ENCODE results near the gene C12orf43. TPM values are rescaled to one million over a fixed set of nuclear protein-coding genes. Genes with fewer than 3 reads are reported as not detected.
A peak's percentile ranks its signal among the peaks of the same experiment; 100 is the strongest.

Gene C12orf43
- total and polyA plus RNA-seq, 2 donors from 2014 or later, result 10.3 to 15.6 TPM

DNA sequence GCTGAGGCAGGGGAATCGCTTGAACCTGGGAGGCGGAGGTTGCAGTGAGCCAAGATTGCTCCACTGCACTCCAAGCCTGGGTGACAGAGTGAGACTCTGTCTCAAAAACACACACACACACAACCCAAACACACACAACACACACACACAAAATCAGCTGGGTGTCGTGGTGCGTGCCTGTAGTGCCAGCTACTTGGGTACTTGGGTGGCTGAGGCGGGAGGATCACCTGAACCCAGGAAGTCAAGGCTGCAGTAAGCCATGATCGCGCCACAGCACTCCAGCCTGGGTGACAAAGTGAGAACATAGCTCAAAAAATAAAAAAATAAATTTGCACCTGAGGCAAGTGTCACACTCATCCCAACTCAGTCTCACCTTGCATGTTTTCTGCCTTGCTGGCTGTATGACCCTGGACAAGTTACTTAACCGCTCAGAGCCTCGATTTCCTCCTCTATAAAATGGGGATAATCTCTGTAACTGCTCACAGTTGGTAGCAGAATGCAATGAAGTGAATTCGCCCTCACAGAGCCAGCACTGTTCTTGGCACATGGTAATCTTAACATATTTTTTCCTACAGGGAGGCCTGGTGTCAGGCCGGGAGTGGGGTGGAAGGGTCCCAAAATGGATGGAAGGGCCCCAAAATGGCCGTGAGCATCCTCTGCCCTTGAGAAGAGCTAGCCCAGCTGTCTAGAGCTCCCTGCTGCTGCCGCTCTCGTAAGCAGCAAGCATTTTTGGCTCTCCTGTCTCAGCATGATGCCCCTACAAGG is 38.6 kb downstream of the C12orf43 start:
- intact Hi-C loops (cut with DNase I), result loop anchor here (10.0 kb wide), 1 partner anchor 243 kb away; no protein-coding TSS in a partner anchor
- no peaks in the 10 kb centered on the region for H3K27me3 ChIP-seq (ENCODE audit: control insufficient read depth, insufficient read depth, low read length)
- H3K9ac ChIP-seq (ENCODE audit: low read length in 3 of 3), result peak overlapping the region in 1 of 3 donors; percentile 94
- DNase-seq (no peak), FAIRE-seq (no peak)
- peaks cover 0 to 25% (median 4%) of the 10 kb centered on the region in 3 donors for H3K4me1 ChIP-seq (ENCODE audit: control insufficient read depth in 2 of 3, insufficient read depth in 2 of 3, low read depth in 1 of 3, low read length in 3 of 3)
- peaks cover 0 to 14% (median 0%) of the 10 kb centered on the region in 3 donors for H3K36me3 ChIP-seq (ENCODE audit: control insufficient read depth in 2 of 3, insufficient read depth in 3 of 3, low read length in 3 of 3)
- TF ChIP-seq, protein P1, sequence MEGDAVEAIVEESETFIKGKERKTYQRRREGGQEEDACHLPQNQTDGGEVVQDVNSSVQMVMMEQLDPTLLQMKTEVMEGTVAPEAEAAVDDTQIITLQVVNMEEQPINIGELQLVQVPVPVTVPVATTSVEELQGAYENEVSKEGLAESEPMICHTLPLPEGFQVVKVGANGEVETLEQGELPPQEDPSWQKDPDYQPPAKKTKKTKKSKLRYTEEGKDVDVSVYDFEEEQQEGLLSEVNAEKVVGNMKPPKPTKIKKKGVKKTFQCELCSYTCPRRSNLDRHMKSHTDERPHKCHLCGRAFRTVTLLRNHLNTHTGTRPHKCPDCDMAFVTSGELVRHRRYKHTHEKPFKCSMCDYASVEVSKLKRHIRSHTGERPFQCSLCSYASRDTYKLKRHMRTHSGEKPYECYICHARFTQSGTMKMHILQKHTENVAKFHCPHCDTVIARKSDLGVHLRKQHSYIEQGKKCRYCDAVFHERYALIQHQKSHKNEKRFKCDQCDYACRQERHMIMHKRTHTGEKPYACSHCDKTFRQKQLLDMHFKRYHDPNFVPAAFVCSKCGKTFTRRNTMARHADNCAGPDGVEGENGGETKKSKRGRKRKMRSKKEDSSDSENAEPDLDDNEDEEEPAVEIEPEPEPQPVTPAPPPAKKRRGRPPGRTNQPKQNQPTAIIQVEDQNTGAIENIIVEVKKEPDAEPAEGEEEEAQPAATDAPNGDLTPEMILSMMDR (IDR thresholded peaks at IDR 0.05; ENCODE audit: borderline replicate concordance, extremely low read depth, insufficient read depth), result no peak
- peak overlapping the region; percentile 41 to 90 (median 59) for H3K4me3 ChIP-seq (ENCODE audit: low read length in 3 of 3)
- peak overlapping the region; percentile 90 to 92 for H3K27ac ChIP-seq (ENCODE audit: low read depth in 2 of 2, low read length in 2 of 2)
- no peaks in the 10 kb centered on the region for H3K9me3 ChIP-seq (ENCODE audit: control insufficient read depth in 2 of 3, insufficient read depth in 1 of 3, low read length in 3 of 3)

DNA sequence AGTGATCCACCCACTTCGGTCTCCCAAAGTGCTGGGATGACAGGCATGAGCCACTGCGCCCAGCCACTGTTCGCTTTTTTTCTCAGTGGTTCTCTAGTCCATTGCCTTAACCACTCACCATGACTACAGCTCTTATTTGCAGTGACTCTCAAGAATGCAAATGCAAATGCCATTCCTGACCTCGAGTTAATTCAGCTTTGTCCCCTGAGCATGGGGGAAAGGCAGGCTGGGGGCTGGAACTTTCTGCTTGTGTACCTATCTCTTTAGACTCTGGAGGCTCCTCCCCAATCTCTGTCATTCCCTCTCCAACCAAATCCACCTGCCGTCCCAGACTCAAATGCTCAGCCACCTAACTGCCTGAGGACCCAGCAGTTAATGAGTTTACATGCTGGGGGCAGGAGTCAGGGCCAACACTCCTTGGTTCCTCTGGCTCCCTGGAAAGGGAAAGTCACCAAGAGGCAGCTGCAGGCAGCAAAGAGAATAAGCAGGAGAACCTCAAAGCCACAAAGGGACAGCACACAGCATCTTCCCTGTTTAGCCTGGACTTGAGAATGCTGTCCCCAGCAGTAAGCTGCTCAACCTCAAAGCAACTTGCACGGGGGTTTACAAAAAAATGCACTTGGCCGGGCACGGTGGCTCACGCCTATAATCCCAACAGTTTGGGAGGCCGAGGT is 43.3 kb downstream of the C12orf43 start:
- TF ChIP-seq, protein P1 (IDR thresholded peaks at IDR 0.05; ENCODE audit: borderline replicate concordance, extremely low read depth, insufficient read depth), result no peak
- DNase-seq (peak; percentile 87 to 96 (median 89)), FAIRE-seq (peak; percentile 35)
- Histone ChIP-seq H3K9ac (ENCODE audit: low read length in 3 of 3) (no peak overlapping the region), H3K4me1 (ENCODE audit: control insufficient read depth in 2 of 3, insufficient read depth in 2 of 3, low read depth in 1 of 3, low read length in 3 of 3) (peaks cover 0 to 23% (median 17%) of the 10 kb centered on the region in 3 donors), H3K27me3 (ENCODE audit: control insufficient read depth, insufficient read depth, low read length) (no peaks in the 10 kb centered on the region), H3K4me3 (ENCODE audit: low read length in 3 of 3) (no peak overlapping the region), H3K9me3 (ENCODE audit: control insufficient read depth in 2 of 3, insufficient read depth in 1 of 3, low read length in 3 of 3) (no peaks in the 10 kb centered on the region), H3K36me3 (ENCODE audit: control insufficient read depth in 2 of 3, insufficient read depth in 3 of 3, low read length in 3 of 3) (peaks cover 2 to 39% (median 10%) of the 10 kb centered on the region in 3 donors), H3K27ac (ENCODE audit: low read depth in 2 of 2, low read length in 2 of 2) (peak overlapping the region; percentile 25 to 32)
- intact Hi-C loops (cut with DNase I), result loop anchor here (10.0 kb wide), 1 partner anchor 238 kb away; no protein-coding TSS in a partner anchor

DNA sequence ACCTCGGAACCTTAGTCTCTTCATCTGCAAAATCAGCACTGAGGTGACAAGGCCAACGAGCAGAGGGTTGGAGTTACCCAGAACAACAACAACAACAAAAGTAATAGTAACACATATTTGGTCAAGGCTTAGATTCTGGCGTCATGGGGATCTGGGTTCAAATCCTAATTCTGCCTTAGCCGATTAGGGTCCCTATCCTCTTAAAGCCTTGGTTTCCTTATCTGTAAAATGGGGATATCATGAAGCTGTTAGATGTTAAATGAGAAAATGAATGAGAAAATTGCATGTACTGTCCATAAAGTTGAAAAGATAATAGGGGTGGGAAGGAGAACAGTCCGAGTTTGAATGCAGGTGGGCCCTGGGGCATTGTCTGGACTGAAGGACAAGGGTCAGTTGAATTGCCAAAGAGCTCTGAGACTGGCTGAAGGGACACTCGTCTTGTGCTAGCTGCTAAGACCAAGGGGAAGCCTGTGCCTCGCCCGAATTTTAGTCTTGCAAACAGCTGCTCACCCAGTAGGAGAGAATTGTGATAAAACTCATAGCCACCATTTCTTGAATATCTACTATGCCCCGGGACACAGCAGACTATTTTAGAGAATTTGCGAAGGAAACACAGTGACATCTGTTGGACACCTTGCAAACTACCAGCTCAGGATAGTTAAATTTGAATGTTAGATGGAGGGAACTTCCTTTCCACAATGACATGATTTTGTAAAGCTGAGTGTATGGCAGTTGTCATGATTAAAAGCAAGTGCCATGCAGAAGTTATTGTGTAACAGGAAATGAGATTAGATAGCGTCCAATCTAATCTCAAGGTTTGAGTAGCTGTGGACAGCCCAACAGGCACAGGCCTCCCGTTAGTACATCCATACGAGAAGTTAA is 44.7 kb downstream of the C12orf43 start:
- DNase-seq (peak in 2 of 5 donors; percentile 68 to 80), FAIRE-seq (no peak)
- intact Hi-C loops (cut with DNase I), result loop anchor here (10.0 kb wide), 1 partner anchor 237 kb away; no protein-coding TSS in a partner anchor
- TF ChIP-seq, protein P1 (IDR thresholded peaks at IDR 0.05; ENCODE audit: borderline replicate concordance, extremely low read depth, insufficient read depth), result peak; percentile 70
- Histone ChIP-seq H3K4me1 (ENCODE audit: control insufficient read depth in 2 of 3, insufficient read depth in 2 of 3, low read depth in 1 of 3, low read length in 3 of 3) (peaks cover 0 to 23% (median 11%) of the 10 kb centered on the region in 3 donors), H3K27ac (ENCODE audit: low read depth in 2 of 2, low read length in 2 of 2) (no peak overlapping the region), H3K9me3 (ENCODE audit: control insufficient read depth in 2 of 3, insufficient read depth in 1 of 3, low read length in 3 of 3) (no peaks in the 10 kb centered on the region), H3K27me3 (ENCODE audit: control insufficient read depth, insufficient read depth, low read length) (no peaks in the 10 kb centered on the region), H3K4me3 (ENCODE audit: low read length in 3 of 3) (no peak overlapping the region), H3K9ac (ENCODE audit: low read length in 3 of 3) (no peak overlapping the region), H3K36me3 (ENCODE audit: control insufficient read depth in 2 of 3, insufficient read depth in 3 of 3, low read length in 3 of 3) (peaks cover 2 to 38% (median 10%) of the 10 kb centered on the region in 3 donors)

Data from kidney (tissue), 14 donors.